ENCODE measurements around the gene TSR3.

The TSR3 gene

DNA sequence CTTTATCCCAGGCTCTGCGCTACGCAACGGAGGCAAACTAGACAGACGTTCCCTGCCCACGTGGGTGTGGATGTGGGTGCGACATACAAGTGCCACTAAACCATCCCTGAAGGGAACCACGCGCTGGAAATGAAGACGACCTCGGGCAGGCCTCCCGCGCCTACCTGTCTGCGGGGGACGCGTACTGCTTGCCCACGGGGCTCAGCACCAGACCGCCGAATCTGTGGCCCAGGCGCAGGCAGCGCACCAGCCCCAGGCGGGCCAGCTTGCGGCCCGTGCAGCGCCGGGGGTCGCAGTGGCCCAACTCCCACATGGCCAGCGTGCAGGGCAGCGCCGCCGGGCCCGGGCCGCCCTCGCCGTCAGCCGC lies 480 bp downstream of the TSR3 start:
- Mint-ChIP-seq H3K9me3 (no peaks in the 10 kb centered on the region), H3K4me1 (peaks cover 25% of the 10 kb centered on the region), H3K36me3 (ENCODE audit: low read depth) (no peaks in the 10 kb centered on the region), H3K27ac (no peak overlapping the region), H3K27me3 (ENCODE audit: low read depth, poor library complexity) (peaks cover 8% of the 10 kb centered on the region), H3K4me3 (peak overlapping the region; percentile 84)
- TF ChIP-seq, protein P1, sequence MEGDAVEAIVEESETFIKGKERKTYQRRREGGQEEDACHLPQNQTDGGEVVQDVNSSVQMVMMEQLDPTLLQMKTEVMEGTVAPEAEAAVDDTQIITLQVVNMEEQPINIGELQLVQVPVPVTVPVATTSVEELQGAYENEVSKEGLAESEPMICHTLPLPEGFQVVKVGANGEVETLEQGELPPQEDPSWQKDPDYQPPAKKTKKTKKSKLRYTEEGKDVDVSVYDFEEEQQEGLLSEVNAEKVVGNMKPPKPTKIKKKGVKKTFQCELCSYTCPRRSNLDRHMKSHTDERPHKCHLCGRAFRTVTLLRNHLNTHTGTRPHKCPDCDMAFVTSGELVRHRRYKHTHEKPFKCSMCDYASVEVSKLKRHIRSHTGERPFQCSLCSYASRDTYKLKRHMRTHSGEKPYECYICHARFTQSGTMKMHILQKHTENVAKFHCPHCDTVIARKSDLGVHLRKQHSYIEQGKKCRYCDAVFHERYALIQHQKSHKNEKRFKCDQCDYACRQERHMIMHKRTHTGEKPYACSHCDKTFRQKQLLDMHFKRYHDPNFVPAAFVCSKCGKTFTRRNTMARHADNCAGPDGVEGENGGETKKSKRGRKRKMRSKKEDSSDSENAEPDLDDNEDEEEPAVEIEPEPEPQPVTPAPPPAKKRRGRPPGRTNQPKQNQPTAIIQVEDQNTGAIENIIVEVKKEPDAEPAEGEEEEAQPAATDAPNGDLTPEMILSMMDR (IDR thresholded peaks at IDR 0.05) = no peak
- no peak for DNase-seq

DNA sequence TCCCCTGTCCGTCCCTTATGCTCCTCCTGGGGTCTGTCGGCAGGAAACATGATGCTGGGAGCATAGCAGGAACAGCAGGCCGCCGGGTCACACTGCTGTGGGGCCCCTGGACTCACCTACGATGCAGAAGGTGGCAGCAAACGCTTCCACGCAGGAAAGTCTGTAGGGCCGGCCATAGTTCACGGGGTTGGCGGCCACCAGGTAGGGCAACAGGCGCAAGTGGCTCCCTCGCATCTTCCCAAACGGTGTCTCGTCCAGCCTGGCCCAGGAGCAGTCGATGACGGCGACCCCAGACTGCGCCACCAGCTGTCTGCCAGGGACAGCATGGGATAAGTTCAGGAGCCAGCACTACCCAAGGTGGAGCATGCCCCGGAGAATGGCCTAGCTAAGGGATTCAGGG lies 987 bp downstream of the TSR3 start:
- no peak overlapping the region for H3K27ac Mint-ChIP-seq
- TF ChIP-seq, protein P1 (IDR thresholded peaks at IDR 0.05) = no peak

DNA sequence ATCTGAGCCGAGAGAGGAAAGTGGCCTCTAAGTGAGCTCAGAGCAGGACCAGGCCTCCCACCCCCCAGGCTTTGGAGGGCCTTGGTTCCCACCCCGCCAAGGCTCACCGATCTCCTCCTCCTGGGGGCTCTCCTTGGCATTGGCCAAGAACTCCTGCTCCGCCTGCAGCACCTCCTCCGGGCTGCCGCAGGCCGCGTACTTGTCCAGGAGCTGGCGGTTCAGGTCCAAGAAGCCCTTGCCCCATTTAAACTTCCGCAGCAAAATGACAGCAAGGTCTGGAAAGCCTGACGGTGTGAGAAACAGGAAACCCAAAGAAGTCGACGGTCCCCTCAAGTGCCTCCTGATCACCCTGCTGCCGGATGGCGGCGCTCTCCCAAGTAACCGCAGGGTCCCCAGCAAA lies 1.7 kb downstream of the TSR3 start:
- H3K4me3 Mint-ChIP-seq = peak overlapping the region; percentile 84
- TF ChIP-seq, protein P1 (IDR thresholded peaks at IDR 0.05) = no peak
- H3K27me3 Mint-ChIP-seq (ENCODE audit: low read depth, poor library complexity) = peaks cover 8% of the 10 kb centered on the region
- H3K36me3 Mint-ChIP-seq (ENCODE audit: low read depth) = no peaks in the 10 kb centered on the region
- no peaks in the 10 kb centered on the region for H3K9me3 Mint-ChIP-seq
- no peak overlapping the region for H3K27ac Mint-ChIP-seq
- no peak for DNase-seq
- H3K4me1 Mint-ChIP-seq = peaks cover 21% of the 10 kb centered on the region

More for the DNA sequence above, 987 bp downstream of the TSR3 start:
- Mint-ChIP-seq H3K36me3 (ENCODE audit: low read depth) (no peaks in the 10 kb centered on the region), H3K27me3 (ENCODE audit: low read depth, poor library complexity) (peaks cover 8% of the 10 kb centered on the region), H3K4me1 (peaks cover 25% of the 10 kb centered on the region), H3K4me3 (peak overlapping the region; percentile 84), H3K9me3 (no peaks in the 10 kb centered on the region)
- no peak for DNase-seq

DNA sequence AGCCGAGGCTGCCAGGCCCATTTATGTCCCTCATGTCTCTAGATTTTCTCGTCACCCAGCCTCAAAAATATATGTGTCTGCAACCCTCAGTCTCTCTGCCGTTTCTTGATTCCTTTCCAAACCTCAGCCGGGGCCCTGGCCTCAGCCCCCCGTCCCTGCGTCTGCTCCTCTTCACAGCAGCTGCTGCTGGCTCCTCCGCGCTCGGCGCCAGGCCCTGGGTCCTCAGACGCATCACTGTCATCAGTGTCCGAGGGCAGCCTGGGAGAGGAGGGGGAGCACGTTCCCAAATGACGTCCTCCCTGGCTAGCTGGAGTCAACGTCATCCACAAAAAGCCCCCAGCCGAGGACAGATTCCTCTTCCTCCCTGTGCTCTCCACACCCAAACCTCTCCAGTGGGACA lies 2.3 kb downstream of the TSR3 start:
- Mint-ChIP-seq H3K27ac (no peak overlapping the region), H3K36me3 (ENCODE audit: low read depth) (no peaks in the 10 kb centered on the region), H3K4me3 (no peak overlapping the region), H3K27me3 (ENCODE audit: low read depth, poor library complexity) (peaks cover 14% of the 10 kb centered on the region), H3K9me3 (no peaks in the 10 kb centered on the region), H3K4me1 (peaks cover 20% of the 10 kb centered on the region)
- DNase-seq = no peak
- TF ChIP-seq, protein P1 (IDR thresholded peaks at IDR 0.05) = no peak

DNA sequence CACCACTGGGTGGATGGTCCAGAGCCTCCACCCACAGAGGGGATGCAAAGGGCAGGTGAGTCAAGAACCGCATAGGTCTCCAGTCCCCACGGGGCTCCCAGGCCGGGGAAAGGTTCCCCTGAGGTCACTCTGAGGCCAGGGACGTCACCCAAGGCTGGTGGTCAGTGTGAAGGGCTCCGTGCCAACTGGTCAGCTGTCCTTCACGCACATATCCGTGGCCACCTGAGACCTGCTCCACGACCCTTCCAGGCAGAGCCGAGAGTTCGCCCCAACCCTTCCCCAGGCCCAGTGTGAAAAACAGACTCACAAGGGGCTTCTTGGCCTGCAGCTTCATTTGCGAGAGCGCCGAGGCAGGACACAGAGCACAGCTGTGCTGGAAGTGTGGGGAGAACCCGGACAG lies 2.8 kb downstream of the TSR3 start:
- Mint-ChIP-seq H3K36me3 (ENCODE audit: low read depth) (no peaks in the 10 kb centered on the region), H3K9me3 (no peaks in the 10 kb centered on the region), H3K4me3 (no peak overlapping the region), H3K4me1 (peaks cover 20% of the 10 kb centered on the region), H3K27me3 (ENCODE audit: low read depth, poor library complexity) (peaks cover 15% of the 10 kb centered on the region), H3K27ac (no peak overlapping the region)
- TF ChIP-seq, protein P1 (IDR thresholded peaks at IDR 0.05) = no peak
- DNase-seq = no peak

DNA sequence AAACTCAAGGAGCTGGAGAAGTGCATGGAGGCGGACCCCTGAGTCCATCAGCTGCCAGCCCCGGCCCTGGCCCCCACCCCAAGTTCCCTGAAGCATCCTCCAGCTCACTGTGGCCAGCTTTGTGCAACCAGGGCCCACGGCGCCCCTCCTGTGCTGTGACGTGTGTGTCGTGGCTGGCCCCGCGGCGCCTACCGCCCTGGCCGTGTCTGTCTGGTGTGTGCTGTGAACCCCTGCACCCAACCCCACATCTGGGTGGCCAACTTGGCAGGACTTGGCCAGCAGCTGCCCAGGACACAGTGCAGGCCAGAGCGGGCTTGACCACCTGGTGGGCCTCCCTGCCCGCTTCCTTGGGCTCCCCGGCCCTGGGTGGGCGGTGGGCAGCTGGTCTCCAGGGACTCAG lies 3.2 kb downstream of the TSR3 start:
- H3K4me1 Mint-ChIP-seq = peaks cover 18% of the 10 kb centered on the region
- DNase-seq = no peak
- no peaks in the 10 kb centered on the region for H3K9me3 Mint-ChIP-seq
- H3K27ac Mint-ChIP-seq = no peak overlapping the region
- no peaks in the 10 kb centered on the region for H3K36me3 Mint-ChIP-seq (ENCODE audit: low read depth)
- no peak overlapping the region for H3K4me3 Mint-ChIP-seq
- TF ChIP-seq, protein P1 (IDR thresholded peaks at IDR 0.05) = no peak
- peaks cover 18% of the 10 kb centered on the region for H3K27me3 Mint-ChIP-seq (ENCODE audit: low read depth, poor library complexity)
